ENCODE results near the gene CNGA3.

CNGA3 gene

GRCh38 chr2:98404556-98405250 lies 58.4 kb downstream of the CNGA3 start:
- Histone ChIP-seq H3K18ac (ENCODE audit: low read length) (no peak overlapping the region), H3K27ac (ENCODE audit: low read depth, low read length) (no peak overlapping the region), H3K9me3 (ENCODE audit: insufficient read depth, low read depth, low read length) (no peaks in the 10 kb centered on the region), H3K4me1 (ENCODE audit: control insufficient read depth in 1 of 2, insufficient read depth in 2 of 2, low read length in 2 of 2) (peaks cover 0 to 3% of the 10 kb centered on the region in 2 experiments), H4K91ac (ENCODE audit: low read depth, low read length) (no peak overlapping the region), H3K79me2 (ENCODE audit: control insufficient read depth, insufficient read depth, low read length, poor library complexity) (no peaks in the 10 kb centered on the region), H3K14ac (ENCODE audit: low read length) (no peak overlapping the region), H4K12ac (ENCODE audit: low read depth, low read length) (no peak overlapping the region), H3K36me3 (ENCODE audit: control insufficient read depth in 1 of 2, insufficient read depth in 2 of 2, low read length in 2 of 2) (no peaks in the 10 kb centered on the region), H3K27me3 (ENCODE audit: insufficient read depth, low read length) (no peaks in the 10 kb centered on the region), H2AK5ac (ENCODE audit: low read length) (no peak overlapping the region), H3K4me2 (ENCODE audit: low read length) (no peak overlapping the region), H2BK12ac (ENCODE audit: low read length) (no peak overlapping the region), H2AFZ (ENCODE audit: insufficient read depth, low read length, poor library complexity) (no peak overlapping the region), H3K4ac (ENCODE audit: low read depth, low read length) (no peak overlapping the region), H4K8ac (ENCODE audit: low read depth, low read length) (no peak overlapping the region), H3K23ac (ENCODE audit: low read length) (no peak overlapping the region), H3K9ac (ENCODE audit: low read length) (no peak overlapping the region), H2BK5ac (ENCODE audit: low read depth, low read length, poor library complexity) (no peak overlapping the region), H2BK120ac (ENCODE audit: insufficient read depth, low read length, poor library complexity) (no peak overlapping the region), H3K79me1 (ENCODE audit: low read length) (no peaks in the 10 kb centered on the region), H3K4me3 (ENCODE audit: low read depth, low read length) (no peak overlapping the region)
- DNase-seq: peak; percentile 87 to 90
- no CpG with 5 or more reads among the region's 2 CpGs for WGBS (ENCODE audit: extremely low coverage, insufficient coverage, insufficient read length)

- Histone ChIP-seq H3K18ac (ENCODE audit: low read length) (no peak overlapping the region), H4K12ac (ENCODE audit: low read depth, low read length) (no peak overlapping the region)
Observed at GRCh38 chr2:98405301-98405700, 59.0 kb downstream of the CNGA3 start.

GRCh38 chr2:98408155-98408554 lies 61.9 kb downstream of the CNGA3 start:
- Histone ChIP-seq H4K12ac (ENCODE audit: low read depth, low read length) (no peak overlapping the region), H2AFZ (ENCODE audit: insufficient read depth, low read length, poor library complexity) (no peak overlapping the region)
- no peak for DNase-seq

More at GRCh38 chr2:98405301-98405700, 59.0 kb downstream of the CNGA3 start:
- no peak overlapping the region for H2BK120ac ChIP-seq (ENCODE audit: insufficient read depth, low read length, poor library complexity)
- no peaks in the 10 kb centered on the region for H3K27me3 ChIP-seq (ENCODE audit: insufficient read depth, low read length)
- H3K36me3 ChIP-seq (ENCODE audit: control insufficient read depth in 1 of 2, insufficient read depth in 2 of 2, low read length in 2 of 2): no peaks in the 10 kb centered on the region
- no peaks in the 10 kb centered on the region for H3K9me3 ChIP-seq (ENCODE audit: insufficient read depth, low read depth, low read length)
- no peak overlapping the region for H3K14ac ChIP-seq (ENCODE audit: low read length)
- no peak overlapping the region for H3K23ac ChIP-seq (ENCODE audit: low read length)
- H3K79me1 ChIP-seq (ENCODE audit: low read length): no peaks in the 10 kb centered on the region
- H3K4me1 ChIP-seq (ENCODE audit: control insufficient read depth in 1 of 2, insufficient read depth in 2 of 2, low read length in 2 of 2): peaks cover 0 to 3% of the 10 kb centered on the region in 2 experiments
- no peak overlapping the region for H4K8ac ChIP-seq (ENCODE audit: low read depth, low read length)
- no peak overlapping the region for H3K9ac ChIP-seq (ENCODE audit: low read length)
- H3K4me2 ChIP-seq (ENCODE audit: low read length): no peak overlapping the region
- DNase-seq: peak in 1 of 2 donors; percentile 26
- no peak overlapping the region for H2BK12ac ChIP-seq (ENCODE audit: low read length)
- no peak overlapping the region for H3K4ac ChIP-seq (ENCODE audit: low read depth, low read length)
- H2AK5ac ChIP-seq (ENCODE audit: low read length): no peak overlapping the region
- H4K91ac ChIP-seq (ENCODE audit: low read depth, low read length): no peak overlapping the region
- no peak overlapping the region for H3K27ac ChIP-seq (ENCODE audit: low read depth, low read length)
- WGBS (ENCODE audit: extremely low coverage, insufficient coverage, insufficient read length): no CpG with 5 or more reads among the region's 2 CpGs
- H2BK5ac ChIP-seq (ENCODE audit: low read depth, low read length, poor library complexity): no peak overlapping the region
- H3K79me2 ChIP-seq (ENCODE audit: control insufficient read depth, insufficient read depth, low read length, poor library complexity): no peaks in the 10 kb centered on the region
- no peak overlapping the region for H2AFZ ChIP-seq (ENCODE audit: insufficient read depth, low read length, poor library complexity)
- H3K4me3 ChIP-seq (ENCODE audit: low read depth, low read length): no peak overlapping the region

GRCh38 chr2:98412751-98413458 lies 66.6 kb downstream of the CNGA3 start:
- H3K14ac ChIP-seq (ENCODE audit: low read length): no peak overlapping the region

More at GRCh38 chr2:98408155-98408554, 61.9 kb downstream of the CNGA3 start:
- Histone ChIP-seq H2AK5ac (ENCODE audit: low read length) (no peak overlapping the region), H2BK5ac (ENCODE audit: low read depth, low read length, poor library complexity) (no peak overlapping the region), H3K4me2 (ENCODE audit: low read length) (no peak overlapping the region), H3K4me1 (ENCODE audit: control insufficient read depth in 1 of 2, insufficient read depth in 2 of 2, low read length in 2 of 2) (peaks cover 0 to 3% of the 10 kb centered on the region in 2 experiments), H3K23ac (ENCODE audit: low read length) (no peak overlapping the region), H3K9ac (ENCODE audit: low read length) (no peak overlapping the region), H3K4me3 (ENCODE audit: low read depth, low read length) (no peak overlapping the region), H3K14ac (ENCODE audit: low read length) (no peak overlapping the region), H3K79me1 (ENCODE audit: low read length) (no peaks in the 10 kb centered on the region), H3K9me3 (ENCODE audit: insufficient read depth, low read depth, low read length) (no peaks in the 10 kb centered on the region), H4K91ac (ENCODE audit: low read depth, low read length) (no peak overlapping the region), H3K27me3 (ENCODE audit: insufficient read depth, low read length) (no peaks in the 10 kb centered on the region), H2BK120ac (ENCODE audit: insufficient read depth, low read length, poor library complexity) (no peak overlapping the region), H3K18ac (ENCODE audit: low read length) (no peak overlapping the region), H4K8ac (ENCODE audit: low read depth, low read length) (no peak overlapping the region), H3K27ac (ENCODE audit: low read depth, low read length) (no peak overlapping the region), H3K79me2 (ENCODE audit: control insufficient read depth, insufficient read depth, low read length, poor library complexity) (no peaks in the 10 kb centered on the region), H3K4ac (ENCODE audit: low read depth, low read length) (no peak overlapping the region), H3K36me3 (ENCODE audit: control insufficient read depth in 1 of 2, insufficient read depth in 2 of 2, low read length in 2 of 2) (no peaks in the 10 kb centered on the region), H2BK12ac (ENCODE audit: low read length) (no peak overlapping the region)
- whole genome bisulfite sequencing (ENCODE audit: extremely low coverage, insufficient coverage, insufficient read length): no CpG with 5 or more reads among the region's 5 CpGs

More at GRCh38 chr2:98412751-98413458, 66.6 kb downstream of the CNGA3 start:
- Histone ChIP-seq H4K8ac (ENCODE audit: low read depth, low read length) (no peak overlapping the region), H3K18ac (ENCODE audit: low read length) (no peak overlapping the region), H4K91ac (ENCODE audit: low read depth, low read length) (no peak overlapping the region), H3K36me3 (ENCODE audit: control insufficient read depth in 1 of 2, insufficient read depth in 2 of 2, low read length in 2 of 2) (no peaks in the 10 kb centered on the region), H2BK120ac (ENCODE audit: insufficient read depth, low read length, poor library complexity) (no peak overlapping the region), H3K79me2 (ENCODE audit: control insufficient read depth, insufficient read depth, low read length, poor library complexity) (no peaks in the 10 kb centered on the region), H3K9ac (ENCODE audit: low read length) (no peak overlapping the region), H2BK12ac (ENCODE audit: low read length) (no peak overlapping the region), H3K9me3 (ENCODE audit: insufficient read depth, low read depth, low read length) (peaks cover 3% of the 10 kb centered on the region), H2BK5ac (ENCODE audit: low read depth, low read length, poor library complexity) (no peak overlapping the region), H3K4ac (ENCODE audit: low read depth, low read length) (no peak overlapping the region), H3K27ac (ENCODE audit: low read depth, low read length) (no peak overlapping the region), H3K27me3 (ENCODE audit: insufficient read depth, low read length) (no peaks in the 10 kb centered on the region), H3K4me1 (ENCODE audit: control insufficient read depth in 1 of 2, insufficient read depth in 2 of 2, low read length in 2 of 2) (no peaks in the 10 kb centered on the region), H2AFZ (ENCODE audit: insufficient read depth, low read length, poor library complexity) (no peak overlapping the region), H2AK5ac (ENCODE audit: low read length) (no peak overlapping the region), H4K12ac (ENCODE audit: low read depth, low read length) (no peak overlapping the region), H3K4me2 (ENCODE audit: low read length) (no peak overlapping the region), H3K23ac (ENCODE audit: low read length) (no peak overlapping the region), H3K4me3 (ENCODE audit: low read depth, low read length) (no peak overlapping the region), H3K79me1 (ENCODE audit: low read length) (no peaks in the 10 kb centered on the region)
- no CpG with 5 or more reads among the region's 5 CpGs for WGBS (ENCODE audit: extremely low coverage, insufficient coverage, insufficient read length)
- DNase-seq: peak; percentile 56 to 79
